Urinary bladder (tissue), 4 donors: ENCODE measurements around the gene C2orf49. TPM values are rescaled to one million over a fixed set of nuclear protein-coding genes. Genes with fewer than 3 reads are reported as not detected.
"Not testable (repeated sequence)": the region's sequence is repeated elsewhere in the genome, so short reads cannot be mapped to it uniquely, and the experiment has no call there.

Experiments
- DNase-seq: peaks from one replicate; pipeline ENCODE4 v3.0.0-alpha.2; 2015; ENCODE audit errors: extremely low spot score
- H3K27ac ChIP-seq: one replicate; pipeline ENCODE4 v1.5.1; 2013; ENCODE audit warnings: low read depth, mild to moderate bottlenecking, moderate library complexity
- H3K36me3 ChIP-seq: one replicate; pipeline ENCODE4 v1.6.1; 2013; ENCODE audit warnings: mild to moderate bottlenecking, moderate library complexity; ENCODE audit not compliant: insufficient read depth
- H3K4me1 ChIP-seq: one replicate; pipeline ENCODE4 v1.6.1; 2013; ENCODE audit warnings: mild to moderate bottlenecking, moderate library complexity; ENCODE audit not compliant: insufficient read depth
- H3K4me3 ChIP-seq: one replicate; pipeline ENCODE4 v1.5.1; 2013; ENCODE audit warnings: low read depth, low read length
- WGBS: extraction: QIAGEN DNeasy Blood & Tissue Kit; methylation state at CpG from one replicate; pipeline ENCODE4 v1.1.7; 2013; 5-methylcytosine and 5-hydroxymethylcytosine counted together
- polyA plus RNA-seq: library from polyadenylated mRNA; stranded (reverse); fragments of 200-250 nt; gene quantifications from one replicate; pipeline ENCODE4 v1.2.3, GENCODE V29; 2013
- total RNA-seq: library from RNA; depleted of rRNA; stranded (reverse); fragments of >200 nt; gene quantifications from one replicate; pipeline ENCODE4 v1.2.3, GENCODE V29; 2014
- donor health status: healthy with polysubstance abuse.
- donor health status: healthy.

The C2orf49 gene
- total and polyA plus RNA-seq, 2 donors = 16.1 to 28.0 TPM

DNA sequence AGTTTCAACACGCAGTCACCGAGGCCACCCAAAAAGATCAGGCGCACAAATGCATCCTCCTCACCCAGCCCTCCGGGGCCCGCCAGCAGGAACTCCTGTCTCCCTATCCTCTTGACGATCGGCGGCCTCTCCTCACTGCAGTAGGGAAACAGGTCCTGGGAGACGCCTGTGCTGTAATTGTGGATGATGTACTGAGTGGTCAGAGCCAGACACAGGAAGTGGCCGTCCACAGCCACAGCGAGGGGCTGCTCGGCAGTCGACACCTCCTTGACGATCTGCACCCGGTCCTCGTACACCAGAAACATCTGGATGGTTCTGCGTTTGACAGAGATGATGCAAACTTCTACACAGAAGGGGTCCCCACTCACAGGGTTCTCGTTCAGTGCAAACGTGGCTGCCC lies 29.8 kb upstream of the C2orf49 start:
- Histone ChIP-seq H3K4me3 (no peak overlapping the region), H3K4me1 (peaks cover 2% of the 10 kb centered on the region), H3K27ac (no peak overlapping the region), H3K36me3 (peaks cover 2% of the 10 kb centered on the region)
- WGBS = 76% methylated on average over 19 of the region's 19 CpGs
- DNase-seq = no peak

DNA sequence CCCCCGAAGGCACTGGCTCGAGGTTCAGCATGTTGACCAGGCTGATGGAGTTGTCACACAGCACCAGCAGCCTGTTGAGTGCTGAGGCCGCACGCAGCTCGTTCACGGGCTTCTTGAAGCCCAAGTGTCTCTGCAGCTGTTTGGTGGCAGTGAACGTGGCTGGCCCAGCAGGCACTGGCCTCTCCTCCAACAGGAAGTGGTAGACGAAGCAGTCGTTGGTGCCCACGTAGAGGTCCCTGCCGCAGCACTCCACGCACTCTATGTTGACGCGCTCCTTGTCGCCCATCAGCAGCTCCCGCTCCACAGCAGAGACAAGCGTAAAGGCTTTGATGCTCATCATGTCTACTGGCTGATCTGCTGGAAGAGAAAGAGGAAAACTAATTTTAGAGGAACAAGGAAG lies 29.4 kb upstream of the C2orf49 start:
- no peak overlapping the region for H3K4me3 ChIP-seq
- peaks cover 1% of the 10 kb centered on the region for H3K36me3 ChIP-seq
- WGBS = 92% methylated on average over 17 of the region's 17 CpGs
- peaks cover 2% of the 10 kb centered on the region for H3K4me1 ChIP-seq
- H3K27ac ChIP-seq = no peak overlapping the region
- no peak for DNase-seq

- Histone ChIP-seq H3K4me1 (no peaks in the 10 kb centered on the region), H3K27ac (no peak overlapping the region), H3K4me3 (no peak overlapping the region), H3K36me3 (no peaks in the 10 kb centered on the region)
- WGBS = 94% methylated on average over 15 of the region's 15 CpGs
- DNase-seq = no peak
These were observed 28.8 kb upstream of the C2orf49 start for GRCh38 chr2:105308382-105309146.

GRCh38 chr2:105309147-105309545 lies 28.2 kb upstream of the C2orf49 start:
- WGBS = 78% methylated on average over 4 of the region's 4 CpGs
- Histone ChIP-seq H3K27ac (no peak overlapping the region), H3K4me3 (no peak overlapping the region), H3K4me1 (no peaks in the 10 kb centered on the region), H3K36me3 (no peaks in the 10 kb centered on the region)
- no peak for DNase-seq

- Histone ChIP-seq H3K27ac (no peak overlapping the region), H3K4me3 (no peak overlapping the region), H3K4me1 (no peaks in the 10 kb centered on the region), H3K36me3 (no peaks in the 10 kb centered on the region)
- no peak for DNase-seq
These were observed 23.5 kb upstream of the C2orf49 start for GRCh38 chr2:105313877-105314276.

- no peak overlapping the region for H3K27ac ChIP-seq
- 80% methylated on average over 3 of the region's 3 CpGs for WGBS
- H3K4me1 ChIP-seq = no peaks in the 10 kb centered on the region
- H3K36me3 ChIP-seq = no peaks in the 10 kb centered on the region
- DNase-seq = no peak
- H3K4me3 ChIP-seq = no peak overlapping the region
These were observed 22.0 kb upstream of the C2orf49 start for GRCh38 chr2:105315314-105315713.

DNA sequence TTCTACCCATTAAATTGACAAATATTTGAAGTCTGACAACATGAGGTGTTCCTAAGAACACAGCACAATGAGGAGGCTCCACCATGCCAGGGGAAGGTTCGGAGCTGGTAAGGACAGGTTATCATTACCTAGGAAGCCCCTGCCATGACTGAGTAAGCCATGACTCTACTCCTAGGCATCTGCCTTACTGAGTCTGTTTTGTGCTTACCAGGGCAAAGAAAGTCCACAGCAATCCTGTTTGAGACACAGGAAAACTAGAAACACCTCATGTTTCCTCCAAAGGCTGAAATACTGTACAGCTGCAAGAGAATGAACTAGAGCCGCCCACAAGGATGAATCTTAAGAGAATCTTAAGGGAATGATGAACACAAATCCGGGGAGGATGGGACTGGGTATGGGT lies 19.4 kb upstream of the C2orf49 start:
- no peak for DNase-seq
- Histone ChIP-seq H3K27ac (no peak overlapping the region), H3K36me3 (no peaks in the 10 kb centered on the region), H3K4me3 (no peak overlapping the region), H3K4me1 (peaks cover 2% of the 10 kb centered on the region)
- WGBS = 92% methylated on average over 3 of the region's 3 CpGs

- Histone ChIP-seq H3K27ac (no peak overlapping the region), H3K36me3 (no peaks in the 10 kb centered on the region), H3K4me1 (peaks cover 2% of the 10 kb centered on the region), H3K4me3 (no peak overlapping the region)
- WGBS = 46% methylated on average over 7 of the region's 7 CpGs
- DNase-seq = no peak
These were observed 16.6 kb upstream of the C2orf49 start for GRCh38 chr2:105320651-105321215.

DNA sequence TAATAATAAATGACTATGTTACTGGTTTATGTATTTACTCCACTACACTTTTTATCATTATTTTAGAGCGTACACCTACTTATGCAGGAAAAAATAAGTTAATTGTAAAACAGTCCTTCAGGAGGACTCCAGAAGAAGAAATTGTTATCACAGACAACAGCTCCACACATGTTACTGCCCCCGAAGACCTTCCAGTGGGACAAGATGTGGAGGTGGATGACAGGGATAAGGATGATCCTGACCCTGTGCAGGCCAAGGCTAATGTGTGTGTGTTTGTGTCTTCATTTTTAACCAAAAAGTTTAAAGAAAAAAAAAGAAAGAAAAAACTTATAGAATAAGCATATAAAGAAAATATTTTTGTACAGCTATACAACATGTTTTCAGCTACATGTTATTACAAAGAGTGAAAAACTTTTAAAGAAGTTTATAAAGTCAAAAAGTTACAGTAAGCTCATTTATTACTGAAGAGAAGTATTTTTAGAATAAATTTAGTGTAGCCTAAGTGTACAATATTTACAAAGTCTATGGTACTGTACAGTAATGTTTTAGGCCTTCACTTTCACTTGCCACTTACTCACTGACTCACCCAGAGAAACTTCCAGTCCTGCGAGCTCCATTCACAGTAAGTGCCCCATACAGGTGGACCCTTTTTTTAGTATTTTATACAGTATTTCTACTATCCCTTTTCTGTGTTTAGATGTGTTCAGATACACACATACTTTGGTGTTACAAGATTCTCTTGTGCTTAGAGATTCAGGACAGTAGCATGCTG lies 15.3 kb upstream of the C2orf49 start:
- WGBS = 93% methylated on average over 3 of the region's 3 CpGs
- DNase-seq = no peak
- Histone ChIP-seq H3K4me1 (peaks cover 2% of the 10 kb centered on the region), H3K27ac (no peak overlapping the region), H3K36me3 (no peaks in the 10 kb centered on the region), H3K4me3 (no peak overlapping the region)

- no peak overlapping the region for H3K27ac ChIP-seq
- 84% methylated on average over 5 of the region's 5 CpGs for WGBS
- peaks cover 2% of the 10 kb centered on the region for H3K4me1 ChIP-seq
- DNase-seq = no peak
- H3K36me3 ChIP-seq = no peaks in the 10 kb centered on the region
- no peak overlapping the region for H3K4me3 ChIP-seq
These were observed 14.2 kb upstream of the C2orf49 start for GRCh38 chr2:105323111-105323510.

DNA sequence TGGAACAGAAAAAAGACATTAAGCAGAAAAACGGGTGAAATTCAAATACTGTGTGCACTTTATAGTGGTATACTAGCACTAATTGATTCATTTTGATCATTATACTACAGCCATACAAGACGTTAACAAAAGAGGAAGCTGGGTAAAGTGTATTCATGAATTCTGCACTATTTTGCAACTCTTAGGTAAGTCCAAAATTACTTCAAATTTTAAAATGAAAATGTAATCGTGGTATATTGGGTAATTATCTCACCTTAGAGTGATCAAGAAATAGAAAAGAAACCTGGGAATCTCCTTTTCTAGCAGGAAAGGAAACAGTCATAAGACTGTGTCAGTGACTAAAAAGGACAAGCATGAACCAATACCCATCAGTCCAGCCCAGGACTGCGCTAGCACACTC lies 13.2 kb upstream of the C2orf49 start:
- Histone ChIP-seq H3K36me3 (no peaks in the 10 kb centered on the region), H3K4me1 (peaks cover 4% of the 10 kb centered on the region), H3K27ac (no peak overlapping the region), H3K4me3 (no peak overlapping the region)
- no peak for DNase-seq
- WGBS = 87% methylated on average over 4 of the region's 4 CpGs

GRCh38 chr2:105324732-105325131 lies 12.6 kb upstream of the C2orf49 start:
- Histone ChIP-seq H3K4me1 (peaks cover 4% of the 10 kb centered on the region), H3K4me3 (no peak overlapping the region), H3K27ac (no peak overlapping the region), H3K36me3 (no peaks in the 10 kb centered on the region)
- 68% methylated on average over 4 of the region's 4 CpGs for WGBS
- DNase-seq = no peak

DNA sequence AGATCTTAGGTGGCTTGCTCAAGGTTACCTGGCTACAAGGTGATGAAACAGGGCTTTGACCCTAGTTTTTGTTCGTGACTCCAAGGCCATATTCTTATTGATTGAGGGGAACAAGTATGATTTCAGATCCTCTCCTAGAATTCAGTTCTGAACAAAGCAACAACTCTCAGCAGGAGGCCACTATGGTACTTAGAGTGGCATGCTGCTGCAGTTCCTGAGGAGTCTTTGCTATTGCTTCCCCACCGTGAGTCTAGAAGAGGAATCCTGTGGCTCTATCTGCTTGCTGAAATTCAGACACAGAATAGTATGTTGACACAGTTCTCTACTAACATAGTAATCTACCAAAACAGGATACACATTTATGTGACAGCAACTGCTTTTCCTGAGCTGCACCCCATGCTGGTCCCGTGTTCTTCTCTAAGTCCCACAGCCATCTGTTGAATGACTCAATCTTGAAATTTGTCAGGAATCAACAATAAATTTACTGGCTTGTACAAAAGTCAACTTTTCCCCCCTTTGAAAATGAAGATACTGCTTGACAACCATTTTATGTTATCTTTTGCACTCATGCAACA lies 11.9 kb upstream of the C2orf49 start:
- peaks cover 6% of the 10 kb centered on the region for H3K4me1 ChIP-seq
- H3K27ac ChIP-seq = no peak overlapping the region
- H3K36me3 ChIP-seq = no peaks in the 10 kb centered on the region
- DNase-seq = no peak
- H3K4me3 ChIP-seq = no peak overlapping the region
- WGBS = 62% methylated on average over 3 of the region's 3 CpGs

- H3K27ac ChIP-seq, H3K4me3 ChIP-seq, H3K4me1 ChIP-seq, DNase-seq, H3K36me3 ChIP-seq: not testable (repeated sequence)
- WGBS = 88% methylated on average over 3 of the region's 3 CpGs
These were observed 10.1 kb upstream of the C2orf49 start for GRCh38 chr2:105327271-105327670.
